ENCODE measurements around the gene ENOX1.

DNA sequence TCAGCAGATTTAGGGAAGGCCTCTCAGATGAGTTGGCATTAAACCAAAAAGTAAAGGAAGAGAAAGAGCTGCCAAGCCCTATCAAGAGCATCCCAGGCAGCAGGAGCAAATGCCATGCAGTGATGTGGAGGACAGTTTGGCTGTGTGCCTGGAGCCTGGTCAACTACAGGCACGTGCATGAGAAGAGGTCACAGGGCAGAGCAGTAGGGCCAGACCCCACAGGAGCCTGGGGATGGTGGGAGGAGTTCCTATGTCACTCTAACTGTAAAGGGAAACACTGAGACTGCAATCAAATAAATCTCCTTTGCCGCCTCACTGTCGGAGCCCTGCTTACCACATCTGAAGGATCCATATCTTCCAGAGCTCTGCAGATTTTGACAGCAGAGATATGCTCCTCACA, 240.5 kb downstream of the ENOX1 start:
- no peak for TF ChIP-seq EZH2 (IDR thresholded peaks at IDR 0.05; ENCODE audit: low read length, unreplicated experiment)
- no peak for TF ChIP-seq CTCF (conservative IDR thresholded peaks at IDR 0.05; ENCODE audit: low read depth, low read length)
